Hematopoietic multipotent progenitor cell treated with erythropoietin and hydrocortisone succinate and interleukin-3 and kit ligand, for 8 days (in vitro differentiated cells): ENCODE results near the gene SRD5A1.

Source experiments
- DNase-seq: peaks from one replicate; pipeline ENCODE4 v3.0.0-alpha.2; 2015

The SRD5A1 gene, protein sequence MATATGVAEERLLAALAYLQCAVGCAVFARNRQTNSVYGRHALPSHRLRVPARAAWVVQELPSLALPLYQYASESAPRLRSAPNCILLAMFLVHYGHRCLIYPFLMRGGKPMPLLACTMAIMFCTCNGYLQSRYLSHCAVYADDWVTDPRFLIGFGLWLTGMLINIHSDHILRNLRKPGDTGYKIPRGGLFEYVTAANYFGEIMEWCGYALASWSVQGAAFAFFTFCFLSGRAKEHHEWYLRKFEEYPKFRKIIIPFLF

DNA sequence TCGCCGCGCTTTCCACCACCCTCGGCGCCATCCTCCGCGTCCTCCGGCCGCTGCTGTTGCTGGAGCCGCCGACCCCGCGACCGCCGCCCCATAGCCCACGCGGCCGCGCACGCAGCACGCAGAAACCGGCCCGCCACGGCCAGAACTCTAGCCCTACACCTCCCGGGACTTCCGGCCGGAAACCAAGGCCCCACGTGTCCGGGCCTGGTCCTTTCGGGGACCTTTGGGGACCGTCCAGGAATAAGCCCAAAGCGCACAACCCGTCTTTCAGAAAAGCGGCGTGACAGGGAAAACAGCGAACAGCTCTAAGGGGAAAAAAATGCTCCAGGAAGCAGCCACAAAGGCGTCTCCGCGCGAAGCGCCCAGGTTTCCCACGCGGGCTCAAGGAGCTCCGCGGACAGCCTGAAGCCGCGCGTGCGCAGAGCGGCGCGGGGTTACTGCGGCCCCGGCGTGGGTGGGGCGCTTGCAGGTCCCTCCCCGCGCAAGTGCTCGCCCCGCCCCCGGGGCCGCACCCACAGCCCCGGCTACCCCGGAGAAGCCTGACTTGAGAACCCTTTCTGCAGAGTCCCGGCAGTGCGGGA lies at the start of gene SRD5A1, which contains the start of gene NSUN2:
TSS of gene SRD5A1 (plus strand) at position 553 of the 581 bp plus-strand sequence. CDS start 137 bp downstream, outside the sequence.
TSS of gene NSUN2 (minus strand) at position 157 of the 581 bp plus-strand sequence. CDS start at position 92, 65 bp downstream.
- DNase-seq, result peak; percentile 92

- no peak for DNase-seq
These were observed 49.1 kb upstream of the SRD5A1 start for GRCh38 chr5:6584101-6584645.

DNA sequence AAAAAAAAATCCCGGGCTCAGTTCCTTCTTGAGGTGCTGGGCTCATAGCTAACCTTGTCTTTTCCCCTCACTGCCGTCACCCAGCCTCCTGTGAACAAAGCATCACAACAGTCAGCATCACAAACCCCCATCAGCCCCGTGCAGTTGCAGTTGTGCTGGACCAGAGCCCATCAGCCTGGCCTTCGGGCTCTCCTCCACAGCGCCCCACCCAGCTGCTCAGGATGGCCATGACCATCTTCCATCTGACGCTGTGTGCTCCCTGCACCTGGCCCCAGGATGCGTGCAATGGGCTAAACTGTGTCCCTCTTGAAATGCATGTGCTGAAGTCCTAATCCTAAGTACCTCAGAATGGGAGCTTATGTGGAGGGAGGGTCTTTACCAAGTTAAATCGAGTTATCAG lies 48.5 kb upstream of the SRD5A1 start:
- DNase-seq, result no peak

GRCh38 chr5:6585168-6585567 lies 48.1 kb upstream of the SRD5A1 start:
- no peak for DNase-seq

GRCh38 chr5:6585939-6586646 lies 47.1 kb upstream of the SRD5A1 start:
- no peak for DNase-seq

DNA sequence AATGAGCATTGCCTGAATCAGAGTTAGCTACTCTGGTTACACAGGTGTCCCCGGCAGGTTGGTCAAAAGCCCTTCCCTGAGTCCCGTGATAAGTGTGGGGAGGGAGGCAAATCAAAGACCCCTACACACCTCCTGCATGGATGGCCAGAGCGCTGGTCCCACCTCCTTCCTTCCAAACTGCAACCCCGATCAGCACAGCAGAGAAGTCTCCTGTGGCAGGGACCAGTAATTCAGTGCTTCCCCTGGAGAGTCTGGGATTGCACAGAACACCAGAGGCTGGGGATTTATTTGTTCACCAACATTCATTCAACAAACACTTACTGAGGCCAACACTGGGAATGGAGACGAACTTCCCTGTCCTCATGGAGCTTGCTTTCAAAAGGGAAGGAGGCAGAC lies 46.6 kb upstream of the SRD5A1 start:
- DNase-seq, result no peak

DNA sequence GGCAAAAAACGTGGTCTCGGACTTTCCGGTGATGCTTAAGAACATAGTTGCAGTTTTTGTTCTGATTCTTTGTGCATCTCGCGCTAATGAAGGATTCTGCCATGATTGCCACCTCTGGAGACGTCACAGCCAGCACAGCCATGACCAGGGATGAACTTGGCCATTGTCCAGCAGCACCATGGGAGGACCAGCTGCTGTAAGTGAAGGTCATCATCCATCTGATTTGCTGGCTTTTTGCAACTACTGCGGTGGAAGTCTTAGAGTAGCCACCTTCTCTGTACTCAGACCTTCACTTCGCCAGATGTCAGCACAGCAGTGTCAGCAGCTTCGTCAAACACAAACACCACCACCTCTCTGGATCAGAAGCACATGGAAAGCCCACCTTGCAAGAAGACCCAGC lies 46.1 kb upstream of the SRD5A1 start:
- no peak for DNase-seq

GRCh38 chr5:6590581-6590980 lies 42.7 kb upstream of the SRD5A1 start:
- DNase-seq, result no peak

- DNase-seq, result peak; percentile 18
These were observed 41.5 kb upstream of the SRD5A1 start for GRCh38 chr5:6591671-6592288.

DNA sequence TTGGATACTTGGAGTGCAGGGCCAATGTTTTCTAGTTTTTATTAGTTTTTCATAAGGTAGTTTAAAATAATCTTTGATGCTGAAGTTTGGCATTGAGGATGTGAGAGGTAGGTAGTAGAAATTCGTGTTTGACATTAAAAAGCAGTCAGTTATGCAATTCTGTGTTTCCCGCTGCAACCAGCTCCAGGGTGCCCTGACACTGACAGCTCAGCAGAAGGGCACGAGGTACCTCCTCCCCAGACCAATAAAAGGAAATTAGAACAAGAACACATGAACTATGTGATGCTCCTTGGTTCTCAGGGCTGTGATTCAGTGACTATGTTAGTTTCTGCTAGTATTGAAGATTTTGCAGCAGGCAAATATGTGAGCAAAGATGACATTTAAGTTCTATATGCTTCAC lies 40.6 kb upstream of the SRD5A1 start:
- DNase-seq, result no peak

DNA sequence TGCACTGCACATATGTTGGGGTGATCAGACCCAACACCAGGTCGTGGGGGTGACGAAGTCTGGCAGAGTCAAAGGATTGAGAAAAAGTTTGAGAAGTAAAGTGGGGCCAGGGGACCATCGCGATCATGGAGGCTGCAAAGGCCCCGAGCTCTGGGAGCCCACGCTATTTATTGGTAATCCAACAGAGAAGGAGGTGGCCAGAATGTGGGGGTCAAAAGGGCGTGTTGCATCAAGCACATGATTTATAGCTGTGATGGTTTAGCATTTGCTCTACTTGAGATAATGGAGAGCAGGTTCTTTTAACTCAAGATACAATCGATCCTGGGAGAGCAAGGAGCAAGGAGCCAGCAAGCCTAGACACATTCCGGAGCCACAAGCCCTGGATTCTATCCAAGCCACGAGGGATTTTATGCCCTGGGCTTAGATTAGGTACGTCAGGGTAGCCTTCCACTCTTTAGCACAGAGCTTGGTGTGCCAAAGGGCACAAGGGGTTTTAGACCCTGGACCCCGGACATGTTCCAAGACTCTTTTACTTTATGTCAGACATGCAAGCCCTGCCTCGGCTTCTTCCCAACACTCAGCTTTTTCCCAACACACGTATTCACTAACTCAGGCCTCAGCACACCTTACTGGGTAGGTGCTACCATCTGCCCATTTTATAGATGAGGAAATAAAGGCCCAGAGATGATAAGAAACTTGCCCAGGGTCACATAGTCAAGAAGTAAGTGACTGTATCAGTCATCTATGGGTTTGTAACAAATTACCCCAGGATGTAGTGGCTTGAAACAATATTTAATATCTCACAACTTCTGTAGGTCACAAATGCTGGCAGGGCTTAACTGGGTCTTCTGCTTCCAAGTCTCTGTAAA lies 39.9 kb upstream of the SRD5A1 start:
- DNase-seq, result no peak

GRCh38 chr5:6594066-6594465 lies 39.2 kb upstream of the SRD5A1 start:
- no peak for DNase-seq

DNA sequence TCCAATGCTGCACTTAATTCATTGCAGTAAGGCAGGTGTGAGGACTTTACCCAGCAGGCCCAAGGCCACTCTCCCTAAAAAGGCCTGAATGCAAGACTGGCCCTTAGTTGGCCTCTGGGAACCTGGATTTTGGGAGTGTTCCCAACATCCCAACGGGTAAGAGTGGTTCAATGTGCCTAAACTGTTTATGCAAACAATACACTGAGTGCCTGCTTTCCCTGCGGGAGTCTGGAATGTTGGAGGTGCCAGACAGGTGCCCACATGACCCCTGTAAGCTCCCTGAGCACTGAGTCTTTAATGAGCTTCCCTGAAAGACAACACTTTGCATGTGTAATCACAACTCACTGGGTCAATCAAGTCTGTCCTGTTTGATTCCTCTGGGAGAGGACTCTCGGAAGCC lies 37.8 kb upstream of the SRD5A1 start:
- DNase-seq, result no peak

GRCh38 chr5:6596388-6596787 lies 36.9 kb upstream of the SRD5A1 start:
- DNase-seq, result no peak

- no peak for DNase-seq
These were observed 35.7 kb upstream of the SRD5A1 start for GRCh38 chr5:6597557-6597956.

GRCh38 chr5:6598351-6598900 lies 34.8 kb upstream of the SRD5A1 start:
- DNase-seq, result no peak

- no peak for DNase-seq
These were observed 33.5 kb upstream of the SRD5A1 start for GRCh38 chr5:6599739-6600138.

GRCh38 chr5:6601271-6601670 lies 32.0 kb upstream of the SRD5A1 start:
- no peak for DNase-seq

- DNase-seq, result no peak
These were observed 31.4 kb upstream of the SRD5A1 start for GRCh38 chr5:6601816-6602215.

GRCh38 chr5:6602441-6602840 lies 30.8 kb upstream of the SRD5A1 start:
- DNase-seq, result no peak

DNA sequence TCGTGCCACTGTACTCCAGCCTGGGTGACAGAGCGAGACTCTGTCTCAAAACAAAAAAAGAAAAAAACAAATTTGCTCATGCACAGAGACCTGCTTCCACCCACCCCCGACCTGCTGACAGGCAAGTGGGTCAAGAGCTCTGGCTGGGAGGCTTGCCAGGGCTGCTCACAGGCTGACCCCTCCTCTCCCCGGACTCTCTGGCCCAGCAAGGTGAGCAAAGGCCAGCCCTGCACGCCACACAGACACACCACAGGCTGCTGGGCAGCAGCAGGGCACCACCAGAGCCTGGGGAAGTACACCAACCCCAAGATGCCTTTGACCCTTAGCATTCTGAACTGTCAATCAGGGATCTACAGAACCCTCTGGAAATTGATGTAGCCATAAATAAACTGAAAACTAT lies 29.6 kb upstream of the SRD5A1 start:
- no peak for DNase-seq

GRCh38 chr5:6604341-6604740 lies 28.9 kb upstream of the SRD5A1 start:
- no peak for DNase-seq
